Osteocyte (in vitro differentiated cells): Measurements from ENCODE around the gene ZNF276. TPM values are rescaled to one million over a fixed set of nuclear protein-coding genes. Genes with fewer than 3 reads are reported as not detected.

Experiments
- DNase-seq: peaks from one replicate; pipeline ENCODE4 v3.0.0; 2021; ENCODE audit warnings: mixed read lengths; ENCODE audit not compliant: unreplicated experiment; ENCODE audit errors: extremely low spot score
- H3K27ac Mint-ChIP-seq: one replicate; pipeline ENCODE4 v1.8.0; 2021; ENCODE audit warnings: mild to moderate bottlenecking, mixed read lengths; ENCODE audit not compliant: unreplicated experiment
- H3K27me3 Mint-ChIP-seq: one replicate; pipeline ENCODE4 v1.8.0; 2021; ENCODE audit warnings: mixed read lengths; ENCODE audit not compliant: unreplicated experiment
- H3K36me3 Mint-ChIP-seq: one replicate; pipeline ENCODE4 v1.8.0; 2021; ENCODE audit warnings: mixed read lengths; ENCODE audit not compliant: unreplicated experiment
- H3K4me1 Mint-ChIP-seq: one replicate; pipeline ENCODE4 v1.8.0; 2021; ENCODE audit warnings: mixed read lengths; ENCODE audit not compliant: unreplicated experiment
- H3K4me3 Mint-ChIP-seq: one replicate; pipeline ENCODE4 v1.8.0; 2021; ENCODE audit warnings: mild to moderate bottlenecking, moderate library complexity, mixed read lengths; ENCODE audit not compliant: unreplicated experiment
- H3K9me3 Mint-ChIP-seq: one replicate; pipeline ENCODE4 v1.8.0; 2021; ENCODE audit warnings: mixed read lengths; ENCODE audit not compliant: unreplicated experiment
- total RNA-seq: library from RNA; stranded (reverse); gene quantifications from 2 replicates; pipeline ENCODE4 v1.2.1, GENCODE V29; 2021
- TF ChIP-seq, protein P1 (sequence below): fragments of 200-600 bp; sonication (generic); IDR thresholded peaks from 2 replicates; pipeline ENCODE4 v1.5.0; 2021; ENCODE audit warnings: antibody characterized with exemption, mild to moderate bottlenecking, moderate library complexity

ZNF276 gene
- total RNA-seq, 1 donor from 2014 or later: 21.3 TPM

DNA sequence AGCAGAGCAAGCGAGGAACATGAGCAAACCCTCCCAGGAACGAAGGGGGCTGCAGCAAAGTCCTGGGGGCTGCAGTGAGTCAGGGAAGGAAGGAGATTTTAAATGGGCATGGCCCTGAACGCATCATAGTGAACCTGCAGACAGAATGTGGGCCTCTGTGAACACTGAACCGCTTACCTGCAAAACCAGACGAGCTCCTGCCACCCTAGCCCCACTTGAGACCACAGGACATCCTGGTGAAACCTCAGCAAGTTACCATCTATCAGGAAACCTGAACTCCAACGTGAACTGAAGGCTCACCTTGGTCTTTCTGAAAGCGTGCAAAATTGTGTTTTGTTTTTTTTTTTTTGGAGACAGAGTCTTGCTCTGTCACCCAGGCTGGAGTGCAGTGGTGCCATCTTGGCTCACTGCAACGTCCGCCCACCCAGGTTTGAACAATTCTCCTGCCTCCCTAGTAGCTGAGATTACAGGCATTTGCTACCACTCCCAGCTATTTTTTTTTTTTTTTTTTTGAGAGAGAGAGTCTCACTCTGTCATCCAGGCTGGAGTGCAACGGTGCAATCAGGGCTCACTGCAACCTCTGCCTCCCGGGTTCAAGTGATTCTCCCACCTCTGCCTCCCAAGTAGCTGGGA is 64.3 kb downstream of the ZNF276 start:
- H3K4me3 Mint-ChIP-seq: no peak overlapping the region
- no peaks in the 10 kb centered on the region for H3K27me3 Mint-ChIP-seq
- peaks cover 6% of the 10 kb centered on the region for H3K36me3 Mint-ChIP-seq
- TF ChIP-seq, protein P1, sequence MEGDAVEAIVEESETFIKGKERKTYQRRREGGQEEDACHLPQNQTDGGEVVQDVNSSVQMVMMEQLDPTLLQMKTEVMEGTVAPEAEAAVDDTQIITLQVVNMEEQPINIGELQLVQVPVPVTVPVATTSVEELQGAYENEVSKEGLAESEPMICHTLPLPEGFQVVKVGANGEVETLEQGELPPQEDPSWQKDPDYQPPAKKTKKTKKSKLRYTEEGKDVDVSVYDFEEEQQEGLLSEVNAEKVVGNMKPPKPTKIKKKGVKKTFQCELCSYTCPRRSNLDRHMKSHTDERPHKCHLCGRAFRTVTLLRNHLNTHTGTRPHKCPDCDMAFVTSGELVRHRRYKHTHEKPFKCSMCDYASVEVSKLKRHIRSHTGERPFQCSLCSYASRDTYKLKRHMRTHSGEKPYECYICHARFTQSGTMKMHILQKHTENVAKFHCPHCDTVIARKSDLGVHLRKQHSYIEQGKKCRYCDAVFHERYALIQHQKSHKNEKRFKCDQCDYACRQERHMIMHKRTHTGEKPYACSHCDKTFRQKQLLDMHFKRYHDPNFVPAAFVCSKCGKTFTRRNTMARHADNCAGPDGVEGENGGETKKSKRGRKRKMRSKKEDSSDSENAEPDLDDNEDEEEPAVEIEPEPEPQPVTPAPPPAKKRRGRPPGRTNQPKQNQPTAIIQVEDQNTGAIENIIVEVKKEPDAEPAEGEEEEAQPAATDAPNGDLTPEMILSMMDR: no peak
- no peak for DNase-seq
- H3K27ac Mint-ChIP-seq: no peak overlapping the region
- no peaks in the 10 kb centered on the region for H3K4me1 Mint-ChIP-seq
- H3K9me3 Mint-ChIP-seq: no peaks in the 10 kb centered on the region

DNA sequence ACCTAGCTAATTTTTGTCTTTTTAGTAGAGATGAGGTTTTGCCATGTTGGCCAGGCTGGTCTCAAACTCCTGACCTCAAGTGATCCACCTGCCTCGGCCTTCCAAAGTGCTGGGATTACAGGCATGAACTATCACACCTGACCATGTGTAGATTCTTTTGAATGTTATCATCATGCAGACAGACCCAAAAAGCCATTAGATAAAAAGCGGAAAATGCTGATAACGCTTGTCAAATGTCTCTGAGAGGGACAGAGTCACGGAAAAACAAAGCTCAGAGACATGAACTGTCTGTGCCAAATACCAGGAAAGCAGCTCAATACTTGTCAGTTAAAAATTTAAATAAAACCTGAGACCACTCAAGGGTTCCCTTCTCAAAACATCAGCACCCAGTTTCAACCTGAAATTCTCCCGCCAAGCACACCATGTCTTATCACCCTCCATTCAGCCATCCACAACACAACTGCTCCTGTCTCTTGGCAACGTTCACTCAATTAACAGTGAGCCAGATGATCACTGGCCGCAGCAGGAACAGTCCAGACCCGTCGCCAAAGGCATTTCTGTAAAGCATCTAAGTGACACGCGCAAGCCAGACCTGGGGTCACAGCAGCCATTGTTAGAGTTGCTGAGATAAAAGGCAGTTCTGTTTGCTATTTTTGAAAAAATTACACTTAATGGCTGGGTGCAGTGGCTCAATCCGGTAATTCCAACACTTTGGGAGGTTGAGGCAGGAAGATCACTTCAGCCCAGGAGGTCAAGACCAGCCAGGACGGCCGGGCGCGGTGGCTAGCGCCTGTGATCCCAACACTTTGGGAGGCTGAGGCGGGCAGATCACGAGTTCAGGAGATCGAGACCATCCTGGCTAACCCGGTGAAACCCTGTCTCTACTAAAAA is 65.4 kb downstream of the ZNF276 start:
- H3K9me3 Mint-ChIP-seq: no peaks in the 10 kb centered on the region
- TF ChIP-seq, protein P1: no peak
- peaks cover 6% of the 10 kb centered on the region for H3K36me3 Mint-ChIP-seq
- no peak for DNase-seq
- H3K27me3 Mint-ChIP-seq: no peaks in the 10 kb centered on the region
- H3K4me3 Mint-ChIP-seq: no peak overlapping the region
- no peak overlapping the region for H3K27ac Mint-ChIP-seq
- H3K4me1 Mint-ChIP-seq: no peaks in the 10 kb centered on the region

DNA sequence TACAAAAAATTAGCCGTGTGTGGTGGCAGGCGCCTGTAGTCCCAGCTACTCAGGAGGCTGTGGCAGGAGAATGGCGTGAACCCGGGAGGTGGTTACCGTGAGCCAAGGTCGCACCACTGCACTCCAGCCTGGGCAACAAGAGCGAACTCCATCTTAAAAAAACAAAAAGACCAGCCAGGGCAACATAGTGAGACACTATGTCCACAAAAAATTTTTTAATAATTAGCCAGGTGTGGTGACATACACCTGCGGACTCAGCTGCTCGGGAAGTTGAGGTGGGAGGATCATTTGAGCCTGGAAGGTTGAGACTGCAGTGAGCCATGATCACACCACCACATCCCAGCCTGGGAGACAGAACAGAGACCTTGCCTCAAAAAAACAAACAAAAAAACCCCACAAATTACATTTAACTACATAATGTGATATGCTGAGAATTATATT is 66.0 kb downstream of the ZNF276 start:
- no peaks in the 10 kb centered on the region for H3K27me3 Mint-ChIP-seq
- no peak for DNase-seq
- H3K4me1 Mint-ChIP-seq: no peaks in the 10 kb centered on the region
- no peaks in the 10 kb centered on the region for H3K9me3 Mint-ChIP-seq
- TF ChIP-seq, protein P1: no peak
- H3K27ac Mint-ChIP-seq: no peak overlapping the region
- peaks cover 9% of the 10 kb centered on the region for H3K36me3 Mint-ChIP-seq
- no peak overlapping the region for H3K4me3 Mint-ChIP-seq

Other genes with a start within 250 kb of the ZNF276 start
- gene ANKRD11, start 231.0 kb upstream of the ZNF276 start, total RNA-seq: 188 and 209 TPM in 2 replicates
- 113 and 125 TPM in 2 replicates for gene SPG7, start 213.1 kb upstream of the ZNF276 start, total RNA-seq
- gene RPL13, start 160.9 kb upstream of the ZNF276 start, total RNA-seq: 1,759 and 1,785 TPM in 2 replicates
- gene CPNE7, start 145.8 kb upstream of the ZNF276 start, total RNA-seq: 19.7 and 23.6 TPM in 2 replicates
- not detected in 2 replicates for gene DPEP1, start 107.9 kb upstream of the ZNF276 start, total RNA-seq
- 92.5 and 94.1 TPM in 2 replicates for gene CHMP1A, start 63.8 kb upstream of the ZNF276 start, total RNA-seq
- 15.8 and 18.3 TPM in 2 replicates for gene SPATA33, start 63.7 kb upstream of the ZNF276 start, total RNA-seq
- 67.2 and 91.5 TPM in 2 replicates for gene CDK10, start 34.8 kb upstream of the ZNF276 start, total RNA-seq
- gene SPATA2L, start 19.8 kb upstream of the ZNF276 start, total RNA-seq: 9.5 and 12.3 TPM in 2 replicates
- 22.0 TPM in 2 replicates for gene VPS9D1, start 639 bp upstream of the ZNF276 start, total RNA-seq
- 14.6 and 14.7 TPM in 2 replicates for gene FANCA, start 95.1 kb downstream of the ZNF276 start, total RNA-seq
- gene SPIRE2, start 106.9 kb downstream of the ZNF276 start, total RNA-seq: 4.1 and 4.6 TPM in 2 replicates
- gene TCF25, start 152.1 kb downstream of the ZNF276 start, total RNA-seq: 251 and 267 TPM in 2 replicates
- 6.5 and 6.9 TPM in 2 replicates for gene MC1R, start 197.3 kb downstream of the ZNF276 start, total RNA-seq
- gene TUBB3, start 201.8 kb downstream of the ZNF276 start, total RNA-seq: 84.9 and 95.8 TPM in 2 replicates
- gene DEF8, start 227.2 kb downstream of the ZNF276 start, total RNA-seq: 78.7 and 82.8 TPM in 2 replicates